WTC11 (cell line): ENCODE measurements around the gene GRAMD1B.

Source experiments
- CTCF ChIP-seq: fragments of 200-600 bp; IDR thresholded peaks from 2 replicates; pipeline ENCODE4 v1.8.0; 2022; ENCODE audit warnings: antibody characterized with exemption
- ELF4 ChIP-seq: sonication (generic); formaldehyde crosslinking; IDR thresholded peaks from 2 replicates; pipeline ENCODE4 v1.8.1; 2022; ENCODE audit warnings: low read depth, mild to moderate bottlenecking, moderate library complexity, missing genetic modification reagents
- ETV6 ChIP-seq: sonication (generic); formaldehyde crosslinking; IDR thresholded peaks from 2 replicates; pipeline ENCODE4 v1.8.1; 2022; ENCODE audit warnings: mild to moderate bottlenecking, missing genetic modification reagents
- ZNF121 ChIP-seq: sonication (generic); formaldehyde crosslinking; IDR thresholded peaks from 2 replicates; pipeline ENCODE4 v1.8.0; 2023; ENCODE audit warnings: missing genetic modification reagents
- ZNF219 ChIP-seq: sonication (generic); formaldehyde crosslinking; IDR thresholded peaks from 2 replicates; pipeline ENCODE4 v1.8.0; 2023; ENCODE audit warnings: missing genetic modification reagents, mild to moderate bottlenecking, borderline replicate concordance

- TF ChIP-seq CTCF (no peak), ZNF219 (CRISPR knock-in tag) (no peak), ETV6 (CRISPR knock-in tag) (no peak), ZNF121 (no peak), ELF4 (CRISPR knock-in tag) (no peak)
Observed at GRCh38 chr11:123392844-123393243, 37.2 kb upstream of the GRAMD1B start.
